Right lobe of liver (tissue), 6 donors: ENCODE results near the gene DDX19B. TPM values are rescaled to one million over a fixed set of nuclear protein-coding genes. Genes with fewer than 3 reads are reported as not detected.

Source experiments
- ATAC-seq, 4 donors: fragments of 200-7000 bp; cut with Tn5 transposase; one replicate each; pipeline ENCODE4 v1.9.1; 2020; ENCODE audit warnings: mild to moderate bottlenecking in 4 of 4, moderate library complexity in 4 of 4
- DNase-seq, 3 donors: peaks; one replicate each; pipeline ENCODE4 v3.0.0-alpha.2; 2020
- H3K27ac ChIP-seq, 3 donors: fragments of 200-600 bp; one replicate each; pipeline ENCODE4 v1.8.0; 2022
- H3K27me3 ChIP-seq, 2 donors: fragments of 200-600 bp; one replicate each; pipeline ENCODE4 v1.8.0; 2022
- H3K36me3 ChIP-seq, 4 donors: fragments of 200-600 bp; sonication (generic) in 1 of 4; one replicate each; pipeline versions ENCODE4 v1.5.1 to v1.8.0; 2017 to 2022; ENCODE audit warnings: control low read depth in 1 of 4
- H3K4me1 ChIP-seq, 4 donors: fragments of 200-600 bp; sonication (generic) in 1 of 4; one replicate each; pipeline versions ENCODE4 v1.5.1 to v1.8.0; 2017 to 2022; ENCODE audit warnings: control low read depth in 1 of 4
- H3K4me3 ChIP-seq, 3 donors: fragments of 200-600 bp; one replicate each; pipeline ENCODE4 v1.8.0; 2022
- H3K9me3 ChIP-seq, 4 donors: fragments of 200-600 bp; sonication (generic) in 1 of 4; one replicate each; pipeline versions ENCODE4 v1.5.1 to v1.8.0; 2017 to 2022; ENCODE audit warnings: control low read depth in 1 of 4
- CTCF ChIP-seq, 4 donors: fragments of 200-600 bp in 3 of 4; fragments of 450-650 bp in 1 of 4; IDR thresholded peaks; one replicate each; pipeline versions ENCODE4 v1.5.1 to v1.8.0; 2016 to 2022; ENCODE audit warnings: antibody characterized with exemption in 4 of 4, mild to moderate bottlenecking in 2 of 4
- POLR2A ChIP-seq: fragments of 450-650 bp; IDR thresholded peaks from one replicate; pipeline ENCODE4 v1.6.1; 2017; ENCODE audit warnings: antibody characterized with exemption, mild to moderate bottlenecking
- WGBS: methylation state at CpG from one replicate; pipeline ENCODE4 v1.1.6; 2018; ENCODE audit warnings: low coverage, low lambda C conversion rate; ENCODE audit not compliant: insufficient coverage; ENCODE audit errors: missing lambda C conversion rate; 5-methylcytosine and 5-hydroxymethylcytosine counted together
- intact Hi-C, 2 donors: fragments of 100-400 bp; cut with DNase I; formaldehyde crosslinking; loops; one replicate each; pipeline versions ENCODE4 v1.11.2 to v1.14.1; 2022
- total RNA-seq, 6 experiments: library from RNA; depleted of rRNA in 2 of 6; stranded (reverse); fragments of >200 nt in 2 of 6; fragmentation: NEBNext Ultra II Directional in 3 of 6; extraction: Animal tissue kit (Norgen Biotek cat#: 25700) in 3 of 6; gene quantifications; one replicate each; pipeline versions ENCODE4 v1.1.0 to v1.2.4, GENCODE V29; 2016 to 2023
- donor health status: DM: no; HTN: yes; CAD: no.
- donor health status: DM: no; HTN: no; CAD: no.
- donor health status: DM: no; HTN: no; CAD: no.
- donor health status: DM: no; HTN: yes; CAD: no.
- donor health status: DM: no; HTN: yes; CAD: no.

Gene DDX19B
- total RNA-seq, 6 experiments from 2014 or later, result 15.2 to 32.3 (median 20.0) TPM

DNA sequence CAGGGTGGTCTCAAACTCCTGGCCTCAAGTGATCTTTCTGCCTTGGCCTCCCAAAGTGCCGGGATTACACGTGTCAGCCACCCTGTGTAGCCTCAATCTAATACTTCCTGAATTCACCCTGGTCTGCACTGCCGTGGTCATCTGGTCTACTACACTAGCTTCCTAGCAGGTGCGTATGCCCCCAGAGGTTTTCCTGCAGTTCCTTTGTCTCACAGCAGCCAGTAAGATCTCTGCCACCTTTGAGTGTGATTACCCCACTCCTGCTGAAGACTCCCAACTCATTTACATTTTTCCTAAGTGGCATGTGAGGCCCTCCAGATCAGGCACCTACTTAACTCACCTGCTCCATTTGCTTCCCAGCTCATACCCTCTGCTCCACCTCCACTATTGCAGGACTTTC is 42.6 kb downstream of the DDX19B start:
- Histone ChIP-seq H3K27ac (no peak overlapping the region), H3K9me3 (no peaks in the 10 kb centered on the region), H3K27me3 (no peaks in the 10 kb centered on the region), H3K4me3 (no peak overlapping the region), H3K4me1 (peaks cover 0 to 9% (median 0%) of the 10 kb centered on the region in 4 donors), H3K36me3 (peaks cover 0 to 3% (median under 1%) of the 10 kb centered on the region in 4 donors)
- WGBS, result 64% methylated on average over 3 of the region's 4 CpGs
- ATAC-seq (no peak), DNase-seq (no peak)
- intact Hi-C loops, result no loop called here
- TF ChIP-seq POLR2A, result no peak

GRCh38 chr16:70342016-70342415 is 43.0 kb downstream of the DDX19B start:
- intact Hi-C loops, result no loop called here
- H3K27me3 ChIP-seq, result no peaks in the 10 kb centered on the region
- no peak for TF ChIP-seq CTCF (IDR thresholded peaks at IDR 0.05)
- TF ChIP-seq POLR2A, result no peak
- WGBS, result 83% methylated on average over 2 of the region's 3 CpGs
- no peaks in the 10 kb centered on the region for H3K9me3 ChIP-seq
- DNase-seq (no peak), ATAC-seq (no peak)
- no peaks in the 10 kb centered on the region for H3K36me3 ChIP-seq
- no peak overlapping the region for H3K27ac ChIP-seq
- peaks cover 0 to 9% (median 0%) of the 10 kb centered on the region in 4 donors for H3K4me1 ChIP-seq
- no peak overlapping the region for H3K4me3 ChIP-seq

- no peak for TF ChIP-seq CTCF (IDR thresholded peaks at IDR 0.05)
- no peak for TF ChIP-seq POLR2A
- no peaks in the 10 kb centered on the region for H3K9me3 ChIP-seq
- peaks cover 0 to 26% (median 3%) of the 10 kb centered on the region in 4 donors for H3K4me1 ChIP-seq
- peak overlapping the region in 2 of 3 donors; percentile 88 to 89 for H3K27ac ChIP-seq
- H3K36me3 ChIP-seq, result peaks cover 0 to 7% (median 3%) of the 10 kb centered on the region in 4 donors
- no peak for ATAC-seq
- DNase-seq, result no peak
- H3K4me3 ChIP-seq, result peak overlapping the region; percentile 71 to 84 (median 80)
- intact Hi-C loops, result no loop called here
- H3K27me3 ChIP-seq, result no peaks in the 10 kb centered on the region
- 72% methylated on average over 10 of the region's 10 CpGs for WGBS
These were observed 46.9 kb downstream of the DDX19B start for GRCh38 chr16:70345840-70346239.

- intact Hi-C loops, result no loop called here
- peaks cover 0 to 26% (median 3%) of the 10 kb centered on the region in 4 donors for H3K4me1 ChIP-seq
- H3K27me3 ChIP-seq, result no peaks in the 10 kb centered on the region
- DNase-seq (no peak), ATAC-seq (no peak)
- H3K4me3 ChIP-seq, result no peak overlapping the region
- H3K9me3 ChIP-seq, result no peaks in the 10 kb centered on the region
- TF ChIP-seq CTCF (IDR thresholded peaks at IDR 0.05), result no peak
- no peak for TF ChIP-seq POLR2A
- no peak overlapping the region for H3K27ac ChIP-seq
- H3K36me3 ChIP-seq, result peaks cover 0 to 27% (median 8%) of the 10 kb centered on the region in 4 donors
- WGBS, result 46% methylated on average over 2 of the region's 2 CpGs
These were observed 50.0 kb downstream of the DDX19B start for GRCh38 chr16:70348991-70349390.

- TF ChIP-seq POLR2A, result no peak
- TF ChIP-seq CTCF (IDR thresholded peaks at IDR 0.05), result no peak
- Histone ChIP-seq H3K4me3 (no peak overlapping the region), H3K27ac (no peak overlapping the region), H3K9me3 (no peaks in the 10 kb centered on the region), H3K27me3 (no peaks in the 10 kb centered on the region), H3K4me1 (peaks cover 0 to 26% (median 3%) of the 10 kb centered on the region in 4 donors), H3K36me3 (peaks cover 0 to 34% (median 11%) of the 10 kb centered on the region in 4 donors)
- intact Hi-C loops, result no loop called here
- ATAC-seq (no peak), DNase-seq (no peak)
- WGBS, result 90% methylated on average over 2 of the region's 2 CpGs
These were observed 50.8 kb downstream of the DDX19B start for GRCh38 chr16:70349783-70350182.
